NCI-H1436 (cell line): ENCODE data around the gene IFITM10.
"Not testable (repeated sequence)": the region's sequence is repeated elsewhere in the genome, so short reads cannot be mapped to it uniquely, and the experiment has no call there.

Experiments used
- DNase-seq: peaks from one replicate; lab custom pipeline; 2025; lab: John Stamatoyannopoulos, UW

Gene IFITM10

GRCh38 chr11:1777737-1778136 lies 27.3 kb upstream of the IFITM10 start:
- no peak for DNase-seq

DNA sequence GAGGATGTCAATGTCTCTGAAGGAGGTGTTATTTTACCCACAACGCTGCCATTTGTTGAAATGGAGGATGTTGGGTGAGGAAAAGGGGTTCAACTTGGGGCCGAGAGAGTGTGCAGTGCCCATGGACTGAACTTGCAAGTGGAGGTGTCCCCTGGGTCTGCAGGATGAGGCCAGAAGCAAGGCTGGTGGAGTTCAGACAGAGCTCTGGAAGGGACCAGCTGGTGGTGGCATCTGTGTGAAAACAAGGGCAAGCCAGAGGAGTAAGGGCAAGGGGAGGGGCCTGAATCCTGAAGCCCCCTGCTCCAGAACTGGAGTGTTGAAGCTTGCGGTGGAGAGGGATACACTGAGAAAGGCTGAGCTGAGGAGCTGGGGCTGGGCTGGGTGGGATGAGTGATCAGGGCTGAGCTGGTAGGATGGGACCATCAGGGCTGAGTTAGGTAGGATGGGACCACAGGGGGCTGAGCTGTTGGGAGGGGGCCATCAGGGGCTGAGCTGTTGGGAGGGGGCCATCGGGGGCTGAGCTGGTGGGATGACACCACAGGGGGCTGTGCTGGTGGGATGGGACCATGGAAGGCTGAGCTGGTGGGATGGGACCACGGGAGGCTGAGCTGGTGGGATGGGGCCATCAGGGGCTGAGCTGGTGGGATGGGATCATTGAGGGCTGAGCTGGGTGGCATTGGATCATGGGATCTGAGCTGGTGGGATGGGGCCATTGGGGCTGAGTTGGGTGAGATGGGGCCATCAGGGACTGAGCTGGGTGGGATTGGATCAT lies 26.7 kb upstream of the IFITM10 start:
- no peak for DNase-seq

DNA sequence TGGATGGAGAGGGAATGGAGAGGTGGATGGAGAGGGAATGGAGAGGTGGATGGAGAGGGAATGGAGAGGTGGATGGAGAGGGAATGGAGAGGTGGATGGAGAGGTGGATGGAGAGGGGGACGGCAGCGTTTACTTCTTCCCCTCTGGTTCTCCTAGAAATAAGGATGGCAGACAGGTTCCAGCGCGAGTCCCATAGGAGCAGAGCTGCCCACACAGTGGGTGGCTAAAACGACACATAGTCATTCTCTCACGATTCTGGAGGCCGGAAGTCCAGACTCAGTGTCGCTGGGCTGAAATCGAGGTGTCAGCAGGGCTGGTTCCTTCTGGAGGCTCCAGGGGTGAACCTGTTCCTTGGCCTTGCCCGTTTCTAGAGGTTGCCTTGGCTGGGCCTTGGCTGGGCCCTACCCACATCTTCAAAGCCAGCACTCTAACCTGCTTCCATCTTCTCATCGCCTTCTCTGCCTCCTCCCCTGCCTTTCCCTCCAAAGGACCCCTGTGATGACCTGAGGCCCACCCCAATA lies 26.0 kb upstream of the IFITM10 start:
- no peak for DNase-seq

- DNase-seq: no peak
Measured at GRCh38 chr11:1774886-1775285, 24.5 kb upstream of the IFITM10 start.

GRCh38 chr11:1773994-1774550 lies 23.7 kb upstream of the IFITM10 start:
- no peak for DNase-seq

GRCh38 chr11:1773131-1773993 lies 23.0 kb upstream of the IFITM10 start:
- DNase-seq: no peak

DNA sequence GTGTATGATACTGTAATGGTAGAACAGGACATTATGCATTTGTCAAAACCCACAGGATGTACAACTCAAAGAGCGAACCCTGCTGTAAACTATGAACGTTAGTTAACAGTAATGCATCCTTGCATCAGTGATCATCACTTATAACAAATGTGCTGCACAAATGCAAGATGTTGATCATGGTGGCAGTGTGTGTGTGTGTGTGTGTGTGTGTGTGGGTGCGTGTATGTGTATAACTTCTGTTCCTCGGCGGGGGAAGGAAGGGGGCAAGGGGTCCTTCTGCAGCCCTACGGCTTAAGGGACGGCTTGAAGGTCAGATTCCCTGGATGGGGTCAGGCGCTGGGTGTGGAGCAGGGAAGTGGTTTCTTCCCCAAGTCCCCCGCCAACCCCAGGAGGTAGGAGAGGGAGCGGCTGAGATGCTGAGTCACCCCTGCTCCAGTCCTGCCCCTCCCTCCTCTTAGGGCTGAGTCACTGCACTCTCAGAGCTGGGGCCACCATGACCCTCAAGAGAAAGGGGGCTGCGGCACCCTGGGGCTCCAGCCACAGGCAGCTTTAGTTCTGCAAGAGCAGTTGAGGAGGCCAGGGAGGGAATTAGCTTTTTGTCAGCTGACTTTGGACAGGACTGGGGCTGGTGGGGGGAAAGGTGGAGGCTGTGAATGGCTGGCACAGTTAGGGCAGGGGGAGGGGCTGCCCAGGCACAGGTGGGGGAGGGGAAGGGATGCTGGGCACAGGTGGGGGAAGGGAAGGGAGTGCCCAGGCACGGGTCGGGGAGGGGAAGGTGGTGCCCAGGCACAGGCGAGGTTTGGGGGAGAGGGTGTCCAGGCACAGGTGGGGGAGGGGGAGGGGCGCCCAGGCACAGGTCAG lies 22.1 kb upstream of the IFITM10 start:
- DNase-seq: no peak

DNA sequence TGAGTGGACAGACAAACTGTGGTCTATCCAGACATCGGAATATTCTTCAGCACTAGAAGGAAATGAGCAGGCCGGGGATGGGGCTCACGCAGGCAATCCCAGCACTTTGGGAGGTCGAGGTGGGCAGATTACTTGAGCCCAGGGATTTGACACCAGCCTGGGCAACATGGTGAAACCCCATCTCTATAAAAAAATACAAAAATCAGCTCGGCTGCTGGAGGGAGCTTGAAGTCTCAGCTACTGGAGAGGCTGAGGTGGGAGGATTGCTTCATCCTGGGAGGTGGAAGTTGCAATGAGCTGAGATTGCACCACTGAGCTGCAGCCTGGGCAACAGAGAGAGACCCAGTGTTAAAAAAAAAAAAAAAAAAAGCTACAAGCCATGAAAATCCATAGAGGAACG lies 21.3 kb upstream of the IFITM10 start:
- no peak for DNase-seq

DNA sequence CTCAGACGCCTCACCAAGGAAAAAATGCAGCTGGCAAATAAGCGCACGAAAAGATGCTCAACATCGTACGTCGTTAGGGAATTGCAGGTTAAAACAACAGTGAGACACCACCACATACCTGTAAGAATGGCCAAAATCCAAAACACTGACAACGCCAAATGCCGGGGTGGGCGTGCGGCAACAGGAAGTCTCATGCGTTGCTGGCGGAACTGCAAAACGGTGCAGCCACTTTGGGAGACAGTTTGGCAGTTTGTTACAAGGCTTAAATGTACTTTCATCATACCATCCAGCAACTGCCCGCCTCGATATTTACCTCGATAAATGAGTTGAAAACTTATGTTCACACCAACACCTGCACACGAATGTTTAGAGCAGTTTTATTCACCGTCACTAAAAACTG lies 20.9 kb upstream of the IFITM10 start:
- DNase-seq: no peak

DNA sequence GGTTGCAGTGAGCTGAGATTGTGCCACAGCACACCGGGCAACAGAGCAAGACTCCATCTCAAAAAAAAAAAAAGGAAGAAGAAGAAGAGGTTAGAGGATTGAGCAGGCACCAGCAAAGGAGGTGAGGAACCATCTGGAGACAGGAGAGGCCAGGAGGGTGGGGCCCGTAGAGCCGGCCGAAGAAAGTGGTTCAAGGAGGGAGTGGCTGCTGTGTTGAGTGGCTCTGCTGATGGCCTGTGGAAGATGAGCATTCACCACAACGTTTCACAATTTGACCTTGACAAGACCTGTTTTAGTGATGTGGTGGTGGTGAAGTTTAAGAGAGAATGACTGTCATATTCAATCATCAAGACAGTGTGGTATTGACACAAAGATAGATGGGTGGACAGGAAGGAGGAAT lies 20.1 kb upstream of the IFITM10 start:
- no peak for DNase-seq

DNA sequence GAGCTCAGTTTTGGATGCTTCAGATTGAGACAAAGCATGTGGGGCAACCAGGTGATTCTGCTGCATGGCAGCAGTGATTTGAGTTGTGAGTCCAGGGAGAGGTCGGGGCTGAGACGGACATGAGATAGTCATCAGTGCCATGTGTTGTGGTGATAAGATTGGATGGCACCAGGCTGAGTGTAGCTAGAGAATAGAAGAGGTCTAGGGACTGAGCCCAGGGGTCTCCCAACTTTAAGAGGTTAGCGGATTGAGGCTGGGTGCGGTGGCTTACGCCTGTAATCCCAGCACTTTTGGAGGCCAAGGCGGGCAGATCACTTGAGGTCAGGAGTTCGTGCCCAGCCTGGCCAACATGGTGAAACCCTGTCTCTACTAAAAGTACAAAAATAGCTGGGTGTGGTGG lies 19.7 kb upstream of the IFITM10 start:
- DNase-seq: no peak

GRCh38 chr11:1769304-1769936 lies 19.0 kb upstream of the IFITM10 start:
- DNase-seq: not testable (repeated sequence)

DNA sequence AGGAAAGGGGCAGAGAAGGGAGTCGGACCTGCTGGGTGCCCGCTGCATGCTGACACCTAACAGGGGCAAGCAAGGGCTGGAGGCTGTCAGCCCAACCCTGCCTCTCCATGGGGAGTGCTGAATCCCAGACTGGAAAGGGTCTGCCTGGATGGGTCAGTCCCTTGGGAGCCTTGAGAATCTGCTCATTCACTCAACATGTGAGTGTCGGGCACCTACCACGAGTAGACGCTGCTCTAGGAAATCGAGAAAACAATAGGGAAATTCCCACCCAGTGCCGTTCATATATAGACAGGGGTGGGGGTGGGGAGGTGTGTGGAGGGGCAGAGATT lies 17.7 kb upstream of the IFITM10 start:
- DNase-seq: no peak

DNA sequence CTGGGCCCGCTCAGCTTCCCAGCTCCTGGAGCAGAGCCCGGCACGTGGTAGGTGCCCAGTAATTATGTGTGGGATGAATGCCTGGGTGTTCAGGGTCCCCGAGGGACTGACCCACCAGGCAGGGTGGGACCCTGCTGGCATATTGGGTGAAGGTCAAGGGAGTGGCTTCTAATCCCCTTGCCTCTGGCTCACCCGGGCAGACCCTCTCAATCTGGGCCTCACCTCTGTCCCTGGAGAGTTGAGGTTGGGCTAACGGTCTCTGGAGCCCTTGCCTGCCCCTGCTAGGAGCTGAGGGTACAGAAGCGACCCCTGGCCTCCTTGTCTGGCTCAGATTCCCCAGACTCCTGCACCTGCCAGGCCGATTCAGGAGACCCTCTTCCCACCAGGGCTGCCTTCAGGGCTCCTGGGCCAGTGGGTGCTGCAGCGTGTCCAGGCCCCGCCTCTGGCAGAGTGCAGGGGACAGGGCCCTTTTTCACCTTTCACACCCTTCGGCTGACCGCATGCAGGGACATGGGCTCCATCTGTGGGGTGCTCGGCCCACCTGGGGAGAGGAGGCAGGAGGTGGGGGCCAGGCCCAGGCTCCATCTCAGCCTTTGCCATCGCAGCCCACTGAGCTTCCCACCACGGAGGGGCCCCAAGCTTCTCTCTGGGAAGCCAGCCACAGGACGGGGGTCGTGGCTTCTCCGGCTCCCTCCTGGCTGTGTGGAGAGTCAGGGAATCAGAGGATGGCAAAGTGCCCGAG lies 17.2 kb upstream of the IFITM10 start:
- no peak for DNase-seq

- DNase-seq: no peak
Measured at GRCh38 chr11:1766719-1767398, 16.5 kb upstream of the IFITM10 start.

GRCh38 chr11:1765871-1766718 lies 15.7 kb upstream of the IFITM10 start:
- no peak for DNase-seq

DNA sequence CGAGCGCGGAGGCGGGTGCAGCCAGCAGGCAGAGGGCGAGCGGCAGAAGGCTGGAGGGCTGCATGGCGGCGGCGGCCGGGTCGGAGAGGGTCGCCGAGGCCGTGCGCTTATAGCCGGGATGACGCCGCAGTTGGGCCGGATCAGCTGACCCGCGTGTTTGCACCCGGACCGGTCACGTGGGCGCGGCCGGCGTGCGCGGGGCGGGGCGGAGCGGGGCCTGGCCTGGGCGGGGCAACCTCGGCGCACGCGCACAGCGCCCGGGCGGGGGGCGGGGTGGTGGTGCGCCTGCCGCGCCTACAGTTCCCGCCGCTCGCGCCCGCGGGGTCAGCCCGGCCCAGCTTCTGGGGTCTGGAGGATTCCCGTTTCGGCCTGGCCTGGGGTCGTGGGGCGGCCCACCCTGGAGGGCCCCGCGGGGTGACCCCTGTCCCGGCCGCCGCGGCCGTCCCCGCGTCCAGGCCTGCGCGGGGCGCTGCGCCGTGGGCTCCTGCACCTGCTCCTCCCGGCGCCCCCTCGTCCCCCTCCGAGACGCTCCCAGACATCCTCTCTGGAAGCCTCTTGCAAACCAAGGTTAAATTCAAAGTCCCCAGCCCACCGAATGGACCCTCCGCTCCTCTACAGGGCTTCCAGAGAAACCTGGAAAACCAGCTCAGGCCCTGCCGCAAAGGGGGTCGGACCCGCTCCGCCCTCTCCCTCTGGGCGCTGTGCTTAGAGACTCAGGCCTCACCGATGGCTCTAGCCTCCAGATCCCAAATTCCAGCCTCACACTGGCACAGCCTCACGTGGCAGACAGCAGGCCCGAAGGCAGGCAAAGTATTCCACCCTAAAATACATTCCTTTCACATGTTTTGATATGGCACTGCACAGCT lies 13.6 kb upstream of the IFITM10 start, which contains the start of gene CTSD:
CTSD (minus strand) TSS at position 132 of the 866 bp plus-strand sequence; CDS start at position 64, 68 bp downstream.
- peak; percentile 69 for DNase-seq

GRCh38 chr11:1763336-1763795 lies 13.0 kb upstream of the IFITM10 start:
- DNase-seq: no peak
